Astrocyte of the cerebellum (primary cell): Measurements from ENCODE around the gene PLEKHF1.

Experiments used
- DNase-seq: peaks from one replicate; pipeline ENCODE4 v3.0.0-alpha.2; 2011; ENCODE audit warnings: low read depth
- H3K4me3 ChIP-seq: 2 replicates; pipeline ENCODE4 v1.5.1; 2011; ENCODE audit warnings: mild to moderate bottlenecking, low read depth, low read length, moderate library complexity
- CTCF ChIP-seq: IDR thresholded peaks from 2 replicates; pipeline ENCODE4 v1.5.1; 2012; ENCODE audit warnings: low read length, low read depth, moderate library complexity, mild to moderate bottlenecking; ENCODE audit errors: missing control alignments
- in situ Hi-C: cut with HindIII; loops from 2 replicates; pipeline ENCODE4 v1.10.0; 2017; ENCODE audit warnings: low sequenced_read_pairs

PLEKHF1 gene

GRCh38 chr19:29644210-29644609, 21.1 kb upstream of the PLEKHF1 start:
- no peak for TF ChIP-seq CTCF
- H3K4me3 ChIP-seq, result no peak overlapping the region
- in situ Hi-C loops, result no loop called here
- no peak for DNase-seq

- no peak for TF ChIP-seq CTCF
- DNase-seq, result no peak
- in situ Hi-C loops, result loop anchor here (5.0 kb wide), 1 partner anchor 38 kb away; the partner anchor contains the start of gene POP4
- no peak overlapping the region for H3K4me3 ChIP-seq
Measured at GRCh38 chr19:29645491-29645867, 19.8 kb upstream of the PLEKHF1 start.

GRCh38 chr19:29645911-29646310, 19.4 kb upstream of the PLEKHF1 start:
- TF ChIP-seq CTCF, result no peak
- no peak for DNase-seq
- no peak overlapping the region for H3K4me3 ChIP-seq
- in situ Hi-C loops, result loop anchor here (5.0 kb wide), 1 partner anchor 39 kb away; the partner anchor contains the start of gene POP4

GRCh38 chr19:29650772-29651387, 14.4 kb upstream of the PLEKHF1 start:
- TF ChIP-seq CTCF, result no peak
- H3K4me3 ChIP-seq, result no peak overlapping the region
- DNase-seq, result no peak
- in situ Hi-C loops, result no loop called here

GRCh38 chr19:29651622-29652394, 13.5 kb upstream of the PLEKHF1 start:
- in situ Hi-C loops, result no loop called here
- TF ChIP-seq CTCF, result no peak
- no peak for DNase-seq
- no peak overlapping the region for H3K4me3 ChIP-seq

- no peak for DNase-seq
- no peak for TF ChIP-seq CTCF
- in situ Hi-C loops, result no loop called here
- H3K4me3 ChIP-seq, result no peak overlapping the region
Measured at GRCh38 chr19:29653398-29653797, 11.9 kb upstream of the PLEKHF1 start.
